ENCODE results near the gene CRYBG2. TPM values are rescaled to one million over a fixed set of nuclear protein-coding genes. Genes with fewer than 3 reads are reported as not detected.

Gene CRYBG2
- total and polyA plus RNA-seq, 2 of the 13 experiments (the other 11 are each of a cell fraction or from before 2014, with no cell fraction given) = 1.3 to 2.9 TPM

GRCh38 chr1:26387447-26387846 lies 33.5 kb upstream of the CRYBG2 start (continued):
- TF ChIP-seq, protein P1, sequence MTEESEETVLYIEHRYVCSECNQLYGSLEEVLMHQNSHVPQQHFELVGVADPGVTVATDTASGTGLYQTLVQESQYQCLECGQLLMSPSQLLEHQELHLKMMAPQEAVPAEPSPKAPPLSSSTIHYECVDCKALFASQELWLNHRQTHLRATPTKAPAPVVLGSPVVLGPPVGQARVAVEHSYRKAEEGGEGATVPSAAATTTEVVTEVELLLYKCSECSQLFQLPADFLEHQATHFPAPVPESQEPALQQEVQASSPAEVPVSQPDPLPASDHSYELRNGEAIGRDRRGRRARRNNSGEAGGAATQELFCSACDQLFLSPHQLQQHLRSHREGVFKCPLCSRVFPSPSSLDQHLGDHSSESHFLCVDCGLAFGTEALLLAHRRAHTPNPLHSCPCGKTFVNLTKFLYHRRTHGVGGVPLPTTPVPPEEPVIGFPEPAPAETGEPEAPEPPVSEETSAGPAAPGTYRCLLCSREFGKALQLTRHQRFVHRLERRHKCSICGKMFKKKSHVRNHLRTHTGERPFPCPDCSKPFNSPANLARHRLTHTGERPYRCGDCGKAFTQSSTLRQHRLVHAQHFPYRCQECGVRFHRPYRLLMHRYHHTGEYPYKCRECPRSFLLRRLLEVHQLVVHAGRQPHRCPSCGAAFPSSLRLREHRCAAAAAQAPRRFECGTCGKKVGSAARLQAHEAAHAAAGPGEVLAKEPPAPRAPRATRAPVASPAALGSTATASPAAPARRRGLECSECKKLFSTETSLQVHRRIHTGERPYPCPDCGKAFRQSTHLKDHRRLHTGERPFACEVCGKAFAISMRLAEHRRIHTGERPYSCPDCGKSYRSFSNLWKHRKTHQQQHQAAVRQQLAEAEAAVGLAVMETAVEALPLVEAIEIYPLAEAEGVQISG (CRISPR knock-in tag; IDR thresholded peaks at IDR 0.05) = peak; percentile 70
- peak; percentile 69; the same call in 1 of the 2 replicates for TF ChIP-seq HIVEP1 (CRISPR knock-in tag; IDR thresholded peaks at IDR 0.05)
- TF ChIP-seq CENPT (CRISPR knock-in tag; IDR thresholded peaks at IDR 0.05; ENCODE audit: low read depth) = no peak
- TF ChIP-seq JUN (CRISPR knock-in tag; IDR thresholded peaks at IDR 0.05) = peak; percentile 97
- no peak for TF ChIP-seq ZNF549 (CRISPR knock-in tag; IDR thresholded peaks at IDR 0.05)
- TF ChIP-seq REL (CRISPR knock-in tag; conservative IDR thresholded peaks at IDR 0.05) = no peak
- no peak for TF ChIP-seq ZIK1 (CRISPR knock-in tag; IDR thresholded peaks at IDR 0.05; ENCODE audit: borderline replicate concordance, low read depth)
- TF ChIP-seq ZKSCAN8 (CRISPR knock-in tag; IDR thresholded peaks at IDR 0.05; ENCODE audit: borderline replicate concordance) = peak; percentile 83
- peak; percentile 78 for TF ChIP-seq SKI (IDR thresholded peaks at IDR 0.05; ENCODE audit: partially characterized antibody)
- no peak for TF ChIP-seq ZNF83 (CRISPR knock-in tag; IDR thresholded peaks at IDR 0.05; ENCODE audit: borderline replicate concordance)
- peak; percentile 96 for TF ChIP-seq ATF2 (CRISPR knock-in tag; IDR thresholded peaks at IDR 0.05)
- TF ChIP-seq SP5 (CRISPR knock-in tag; IDR thresholded peaks at IDR 0.05; ENCODE audit: borderline replicate concordance, low read depth) = peak; percentile 91
- TF ChIP-seq ARNT (IDR thresholded peaks at IDR 0.05) = no peak
- 0 out of 2 replicates have a peak, but pooled peaks have one; percentile 15 for TF ChIP-seq PPARG (CRISPR knock-in tag; conservative IDR thresholded peaks at IDR 0.05)
- peak; percentile 53; the same call in 1 of the 2 replicates for TF ChIP-seq ZNF335 (CRISPR knock-in tag; IDR thresholded peaks at IDR 0.05)
- TF ChIP-seq ERF (CRISPR knock-in tag; IDR thresholded peaks at IDR 0.05) = peak; percentile 86
- peak; percentile 56; the same call in 1 of the 2 replicates for TF ChIP-seq ZSCAN21 (CRISPR knock-in tag; IDR thresholded peaks at IDR 0.05; ENCODE audit: borderline replicate concordance)
- TF ChIP-seq, protein P2, sequence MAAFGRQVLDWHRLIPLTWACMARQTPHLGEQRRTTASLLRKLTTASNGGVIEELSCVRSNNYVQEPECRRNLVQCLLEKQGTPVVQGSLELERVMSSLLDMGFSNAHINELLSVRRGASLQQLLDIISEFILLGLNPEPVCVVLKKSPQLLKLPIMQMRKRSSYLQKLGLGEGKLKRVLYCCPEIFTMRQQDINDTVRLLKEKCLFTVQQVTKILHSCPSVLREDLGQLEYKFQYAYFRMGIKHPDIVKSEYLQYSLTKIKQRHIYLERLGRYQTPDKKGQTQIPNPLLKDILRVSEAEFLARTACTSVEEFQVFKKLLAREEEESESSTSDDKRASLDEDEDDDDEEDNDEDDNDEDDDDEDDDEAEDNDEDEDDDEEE (CRISPR knock-in tag; IDR thresholded peaks at IDR 0.05) = no peak
- TF ChIP-seq, protein P3, sequence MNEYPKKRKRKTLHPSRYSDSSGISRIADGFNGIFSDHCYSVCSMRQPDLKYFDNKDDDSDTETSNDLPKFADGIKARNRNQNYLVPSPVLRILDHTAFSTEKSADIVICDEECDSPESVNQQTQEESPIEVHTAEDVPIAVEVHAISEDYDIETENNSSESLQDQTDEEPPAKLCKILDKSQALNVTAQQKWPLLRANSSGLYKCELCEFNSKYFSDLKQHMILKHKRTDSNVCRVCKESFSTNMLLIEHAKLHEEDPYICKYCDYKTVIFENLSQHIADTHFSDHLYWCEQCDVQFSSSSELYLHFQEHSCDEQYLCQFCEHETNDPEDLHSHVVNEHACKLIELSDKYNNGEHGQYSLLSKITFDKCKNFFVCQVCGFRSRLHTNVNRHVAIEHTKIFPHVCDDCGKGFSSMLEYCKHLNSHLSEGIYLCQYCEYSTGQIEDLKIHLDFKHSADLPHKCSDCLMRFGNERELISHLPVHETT (CRISPR knock-in tag; conservative IDR thresholded peaks at IDR 0.05) = peak; percentile 44; the same call in 1 of the 2 replicates
- TF ChIP-seq, protein P4, sequence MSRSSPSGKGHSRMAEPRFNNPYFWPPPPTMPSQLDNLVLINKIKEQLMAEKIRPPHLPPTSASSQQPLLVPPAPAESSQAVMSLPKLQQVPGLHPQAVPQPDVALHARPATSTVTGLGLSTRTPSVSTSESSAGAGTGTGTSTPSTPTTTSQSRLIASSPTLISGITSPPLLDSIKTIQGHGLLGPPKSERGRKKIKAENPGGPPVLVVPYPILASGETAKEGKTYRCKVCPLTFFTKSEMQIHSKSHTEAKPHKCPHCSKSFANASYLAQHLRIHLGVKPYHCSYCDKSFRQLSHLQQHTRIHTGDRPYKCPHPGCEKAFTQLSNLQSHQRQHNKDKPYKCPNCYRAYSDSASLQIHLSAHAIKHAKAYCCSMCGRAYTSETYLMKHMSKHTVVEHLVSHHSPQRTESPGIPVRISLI (CRISPR knock-in tag; IDR thresholded peaks at IDR 0.05; ENCODE audit: borderline replicate concordance) = no peak
- TF ChIP-seq NCOA5 (CRISPR knock-in tag; IDR thresholded peaks at IDR 0.05) = no peak
- peak; percentile 96 for TF ChIP-seq GATAD2A (CRISPR knock-in tag; IDR thresholded peaks at IDR 0.05)
- no peak for TF ChIP-seq RFXANK (CRISPR knock-in tag; IDR thresholded peaks at IDR 0.05)
- 0 out of 2 replicates have a peak, but pooled peaks have one; percentile 28 for TF ChIP-seq EED (CRISPR knock-in tag; IDR thresholded peaks at IDR 0.05)
- peak; percentile 89; the same call in 1 of the 2 replicates for TF ChIP-seq ZNF788 (CRISPR knock-in tag; IDR thresholded peaks at IDR 0.05; ENCODE audit: borderline replicate concordance)
